ENCODE measurements around the gene COMMD1.

The COMMD1 gene

DNA sequence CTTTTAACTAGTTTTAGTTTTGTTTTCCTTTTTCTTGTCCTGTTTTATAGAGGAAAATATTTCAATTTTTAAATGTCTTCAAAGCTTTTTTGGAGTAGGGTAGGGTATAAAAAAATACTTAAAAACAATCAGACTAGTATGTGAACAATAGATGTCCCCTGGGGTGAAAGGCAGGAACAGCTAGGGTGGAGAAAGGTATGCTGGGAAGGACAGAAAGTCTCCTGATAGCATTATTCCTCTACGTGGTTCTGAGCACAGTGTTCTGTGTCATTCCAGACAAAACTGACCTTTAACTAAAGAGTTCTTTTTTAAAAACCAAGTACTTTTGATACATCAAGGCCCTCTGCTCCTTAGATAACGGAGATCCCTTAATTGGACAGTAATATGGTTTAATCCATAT, 258.4 kb downstream of the COMMD1 start:
- no peak for DNase-seq (ENCODE audit: low read depth in 1 of 2, low spot score in 1 of 2)

DNA sequence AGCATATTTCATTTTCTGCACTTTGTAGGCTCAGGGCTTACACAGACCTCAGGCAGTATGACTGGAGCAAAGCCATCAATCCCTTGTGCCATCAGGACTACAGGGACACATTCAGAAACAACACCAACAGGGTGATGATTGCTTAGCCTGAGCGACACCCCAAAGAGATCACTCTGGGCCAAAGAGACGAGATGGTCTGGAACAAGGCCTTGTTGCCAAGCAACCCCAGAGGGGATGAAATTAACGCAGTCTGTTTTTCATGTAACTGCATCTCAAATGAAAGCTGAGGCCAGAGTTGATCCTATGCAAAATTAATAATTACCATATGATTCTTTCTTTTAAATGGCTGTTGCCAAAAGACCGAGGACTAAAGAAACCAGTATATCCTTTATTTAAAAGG, 270.3 kb downstream of the COMMD1 start:
- DNase-seq (ENCODE audit: low read depth in 1 of 2, low spot score in 1 of 2): no peak

DNA sequence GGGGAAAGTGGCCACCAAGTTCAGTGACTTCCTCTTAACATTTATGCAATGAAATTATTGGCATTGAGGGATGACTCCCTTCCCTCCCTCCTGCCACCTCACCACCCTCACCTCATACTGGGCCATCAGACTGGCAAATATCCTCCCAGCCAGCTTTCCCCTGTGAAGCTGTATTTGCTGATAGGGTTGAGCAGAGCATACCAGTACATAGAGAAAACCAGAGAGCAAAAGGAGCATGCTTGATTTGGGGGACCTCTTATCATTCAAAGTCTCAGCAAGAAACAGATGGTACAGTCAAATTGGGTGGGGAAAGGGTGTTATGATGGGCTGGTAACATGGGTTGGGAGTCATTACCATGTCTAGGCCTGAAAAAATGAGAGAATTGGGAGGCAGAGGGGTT, 271.3 kb downstream of the COMMD1 start:
- no peak for DNase-seq (ENCODE audit: low read depth in 1 of 2, low spot score in 1 of 2)

DNA sequence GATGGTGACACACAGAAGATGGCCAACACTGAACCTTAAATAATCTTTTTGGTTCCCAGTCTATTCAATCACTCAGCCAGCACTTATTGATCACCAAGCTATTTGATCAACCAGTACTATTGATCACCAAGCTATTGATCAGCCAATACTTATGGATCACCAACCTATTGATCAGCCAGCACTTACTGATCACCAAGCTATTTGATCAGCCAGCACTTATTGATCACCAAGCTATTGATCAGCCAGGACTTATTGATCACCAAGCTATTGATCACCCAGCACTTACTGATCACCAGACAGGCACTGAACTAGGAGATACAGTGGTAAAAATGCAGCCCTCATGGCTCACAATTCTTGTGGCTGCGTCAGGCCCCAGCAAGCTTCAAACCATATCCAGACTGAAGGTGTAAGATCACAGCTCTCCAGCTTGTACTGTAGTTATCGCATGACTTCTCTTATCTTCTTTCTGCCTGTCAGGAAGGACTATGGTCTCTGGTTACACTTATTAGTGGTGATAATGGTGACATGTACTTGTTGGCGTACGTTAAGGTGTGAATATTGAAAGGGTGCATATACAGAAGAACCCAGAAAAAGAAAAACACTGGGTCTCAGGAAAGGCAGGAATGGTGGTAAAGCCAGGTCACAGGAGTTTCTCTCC, 272.0 kb downstream of the COMMD1 start:
- DNase-seq (ENCODE audit: low read depth in 1 of 2, low spot score in 1 of 2): no peak

DNA sequence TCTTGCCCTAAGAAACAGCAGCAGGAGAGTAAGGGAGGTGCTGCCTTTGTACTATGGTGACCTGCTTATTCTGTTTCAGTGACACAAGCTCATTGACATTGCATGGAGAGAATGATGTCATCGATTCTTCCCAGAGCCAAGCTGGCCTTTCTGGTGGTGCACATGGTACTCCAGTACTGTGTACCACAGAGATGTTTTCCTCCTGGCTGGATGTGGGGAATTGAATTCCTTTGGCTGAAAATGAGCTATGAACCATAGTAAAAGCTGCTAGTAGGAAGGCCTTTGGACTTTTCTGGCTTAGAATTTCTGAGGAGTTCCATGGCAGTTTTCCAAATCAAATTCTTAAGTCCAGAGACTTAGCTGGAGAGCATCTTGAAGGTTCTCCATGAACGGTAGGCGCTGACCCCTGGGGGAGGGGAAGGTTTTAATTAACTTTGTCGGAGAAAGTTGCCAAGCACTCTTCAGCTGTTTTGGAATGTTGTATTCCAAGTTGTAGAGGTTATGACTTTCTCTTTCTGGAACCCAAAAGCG, 273.3 kb downstream of the COMMD1 start:
- no peak for DNase-seq (ENCODE audit: low read depth in 1 of 2, low spot score in 1 of 2)

DNA sequence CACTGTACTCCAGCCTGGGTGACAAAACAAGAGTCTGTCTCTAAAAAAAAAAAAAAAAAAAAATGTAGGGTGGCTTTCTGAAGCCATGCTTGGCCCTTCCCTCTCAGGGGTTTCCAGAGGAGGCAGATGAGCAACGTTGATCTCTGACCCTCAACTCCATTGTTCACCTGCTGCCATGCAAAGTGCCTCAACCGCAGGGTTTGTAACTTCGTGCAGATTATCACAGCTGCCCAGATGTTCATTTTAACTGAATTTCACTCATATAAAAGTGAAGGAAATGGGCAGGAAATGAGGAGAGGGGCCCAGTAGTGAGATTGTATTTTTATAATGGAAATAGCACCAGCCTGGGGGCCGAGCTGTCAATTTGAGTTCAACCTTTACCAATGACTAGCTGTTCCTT, 275.5 kb downstream of the COMMD1 start:
- no peak for DNase-seq (ENCODE audit: low read depth in 1 of 2, low spot score in 1 of 2)

DNA sequence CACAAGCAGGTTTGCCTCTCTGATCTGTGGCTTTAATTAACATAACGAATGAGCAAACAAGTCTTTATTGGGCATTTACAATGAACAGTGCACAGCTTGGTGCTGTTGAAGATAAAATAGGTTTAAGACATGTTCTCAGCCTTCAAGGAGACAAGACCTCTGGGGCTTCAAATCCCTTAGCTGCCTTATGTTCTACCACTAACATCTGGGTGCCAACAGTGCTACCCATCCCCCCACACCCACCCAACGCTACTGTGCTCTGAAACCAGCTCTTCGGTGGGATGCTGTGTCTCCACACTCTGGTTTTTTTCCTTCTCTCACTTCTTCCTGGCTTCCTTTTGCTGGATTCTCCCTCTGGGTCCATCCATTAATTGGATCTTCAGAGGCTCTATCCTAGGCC, 276.4 kb downstream of the COMMD1 start:
- no peak for DNase-seq (ENCODE audit: low read depth in 1 of 2, low spot score in 1 of 2)

DNA sequence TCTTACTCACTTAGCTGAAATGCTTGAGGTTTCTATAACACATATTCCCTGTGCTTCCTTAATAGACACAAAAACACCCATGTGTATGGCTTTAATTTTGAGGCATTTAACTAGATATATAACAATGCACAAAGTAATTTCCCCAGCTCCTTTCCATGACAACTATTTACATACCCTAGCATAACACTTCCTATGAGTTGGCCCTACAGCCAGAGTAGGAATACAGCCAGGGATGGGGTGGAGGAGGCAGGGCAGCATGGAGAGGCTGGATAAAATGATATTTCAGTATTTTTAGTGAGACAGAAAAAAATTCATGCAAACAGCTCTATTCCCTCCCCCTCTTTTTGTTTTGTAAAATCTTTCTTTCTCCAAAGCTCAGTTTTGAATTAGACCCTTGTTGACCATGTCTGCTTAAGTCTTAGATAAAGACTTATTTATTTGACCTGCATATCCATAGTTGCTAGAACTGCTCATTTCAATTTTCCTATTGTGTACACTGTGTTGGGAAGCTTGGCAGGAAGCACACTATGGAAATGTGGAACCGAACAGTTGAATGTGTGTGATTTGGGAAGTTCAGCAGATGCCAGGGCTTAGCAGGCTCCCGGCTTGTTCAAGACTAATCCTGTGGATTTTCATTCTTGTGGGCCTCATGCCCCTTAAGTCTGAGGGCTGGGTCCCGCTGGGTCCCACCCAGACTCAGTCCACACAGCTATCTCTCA, 279.2 kb downstream of the COMMD1 start:
- no peak for DNase-seq (ENCODE audit: low read depth in 1 of 2, low spot score in 1 of 2)
